GM19240 (cell line): ENCODE measurements around the gene OGFR.

Experiments
- DNase-seq: peaks from one replicate; pipeline ENCODE4 v3.0.0; 2011; ENCODE audit warnings: low spot score; ENCODE audit not compliant: insufficient read length

Gene OGFR

DNA sequence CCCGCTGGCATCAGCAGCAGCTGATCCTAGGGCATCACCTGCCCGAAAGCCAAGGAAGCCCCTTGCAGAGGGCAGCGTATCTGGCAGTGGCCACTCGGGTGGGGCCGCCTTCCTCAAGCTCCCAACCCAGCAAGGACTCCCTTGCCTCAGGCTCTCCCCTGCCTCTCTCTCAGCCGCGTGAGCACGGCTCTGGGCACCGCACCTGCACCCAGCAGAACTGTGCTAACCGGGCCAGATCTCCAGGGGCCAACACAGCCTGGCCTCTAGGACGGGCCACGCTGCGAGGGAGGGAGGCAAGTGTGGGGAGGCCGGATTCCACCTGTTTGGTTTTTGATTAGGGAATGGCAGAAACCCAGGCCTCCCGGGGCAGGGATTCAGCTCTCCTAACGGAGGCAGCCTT, 20.1 kb upstream of the OGFR start:
- no peak for DNase-seq

DNA sequence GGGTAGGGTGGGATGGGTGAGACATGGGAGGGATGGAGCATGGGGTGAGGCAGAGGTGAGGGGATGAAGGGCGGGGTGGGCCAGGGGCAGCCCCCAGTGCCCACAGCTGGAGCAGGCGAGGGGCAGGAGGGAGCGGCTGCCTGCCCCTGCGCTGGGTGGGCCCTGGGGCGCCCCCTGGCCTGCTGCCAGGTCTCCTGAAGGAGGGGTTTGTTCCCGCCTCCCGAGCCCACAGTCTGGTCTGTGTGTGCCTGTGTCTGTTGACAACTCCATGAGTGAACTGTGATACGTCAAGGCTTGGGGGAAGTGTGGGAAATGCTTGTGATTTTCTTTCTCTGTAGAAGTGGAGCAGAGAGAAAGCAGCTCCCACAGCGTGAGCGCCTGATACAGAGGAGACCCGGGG, 19.2 kb upstream of the OGFR start:
- no peak for DNase-seq

DNA sequence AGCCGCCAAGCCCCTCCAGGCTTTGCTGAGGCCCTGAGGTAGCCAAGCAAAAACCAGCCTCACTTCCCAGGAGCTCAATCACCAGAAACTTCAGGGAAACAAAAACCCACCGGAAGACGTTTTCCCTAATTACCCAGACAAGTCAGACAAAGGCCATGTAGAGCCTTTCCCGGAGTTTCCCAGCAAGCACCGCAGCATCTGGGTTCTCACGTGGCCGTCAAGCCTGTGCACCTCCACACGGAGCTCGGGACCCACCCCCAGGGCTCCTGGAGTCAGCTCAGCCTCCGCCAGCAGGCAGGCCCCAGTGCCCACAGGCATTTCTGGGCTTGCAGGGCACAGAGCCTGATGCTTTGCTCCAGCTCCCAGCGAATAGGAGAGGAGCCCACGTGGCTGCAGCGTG, 18.5 kb upstream of the OGFR start:
- no peak for DNase-seq

DNA sequence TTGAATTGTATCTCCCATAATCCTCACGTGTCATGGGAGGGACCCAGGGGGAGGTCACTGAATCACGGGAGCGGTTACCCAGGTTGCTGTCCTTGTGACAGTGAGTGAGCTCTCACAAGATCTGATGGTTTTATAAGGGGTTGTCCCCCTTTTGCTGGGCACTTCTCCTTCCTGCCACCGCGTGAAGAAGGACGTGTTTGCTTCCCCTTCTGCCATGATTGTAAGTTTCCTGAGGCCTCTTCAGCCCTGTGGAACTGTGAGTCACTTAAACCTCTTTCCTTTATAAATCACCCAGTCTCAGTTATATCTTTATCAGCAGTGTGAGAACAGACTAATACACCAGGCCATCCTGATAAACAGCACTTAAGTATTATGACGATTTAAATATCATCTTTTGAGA, 17.3 kb upstream of the OGFR start:
- no peak for DNase-seq

DNA sequence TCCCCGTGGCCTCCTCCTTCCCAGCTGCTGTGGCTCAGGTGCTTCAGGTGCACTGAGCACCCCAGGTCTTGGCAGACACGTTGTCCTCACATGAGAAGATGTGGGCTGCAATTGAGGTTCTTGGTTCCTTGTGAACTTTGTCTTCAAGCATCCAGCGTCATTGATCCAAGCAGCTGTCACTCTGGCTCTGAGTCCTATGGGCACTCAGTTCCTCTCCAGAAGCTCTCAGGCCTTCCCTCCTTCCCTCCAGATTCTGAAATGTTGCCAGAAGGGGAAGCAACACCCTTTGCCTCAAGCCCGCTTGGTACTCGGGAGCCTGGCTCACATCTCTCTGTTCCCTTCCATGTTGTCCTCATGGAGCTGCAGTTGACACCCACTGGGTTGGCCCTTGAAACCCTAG, 16.8 kb upstream of the OGFR start:
- DNase-seq, result no peak

DNA sequence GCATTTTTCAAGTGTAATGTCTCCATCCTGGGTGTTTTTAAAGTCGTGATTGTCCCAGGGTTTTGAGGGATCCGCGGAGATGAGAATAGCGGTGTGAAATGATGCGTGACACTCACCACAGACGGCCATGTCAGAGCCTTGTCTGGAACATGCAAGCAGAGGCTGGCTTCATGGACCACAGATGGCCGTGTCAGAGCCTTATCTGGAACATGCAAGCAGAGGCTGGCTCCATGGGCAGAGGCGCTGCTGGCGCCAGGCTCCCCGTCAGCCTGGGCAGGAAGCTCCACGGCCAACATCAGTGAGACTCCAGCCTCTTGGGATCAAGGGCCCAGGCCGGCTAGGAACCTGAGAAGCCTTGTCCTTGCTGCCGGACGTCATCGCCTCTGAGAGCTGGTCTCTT, 16.0 kb upstream of the OGFR start:
- DNase-seq, result no peak

DNA sequence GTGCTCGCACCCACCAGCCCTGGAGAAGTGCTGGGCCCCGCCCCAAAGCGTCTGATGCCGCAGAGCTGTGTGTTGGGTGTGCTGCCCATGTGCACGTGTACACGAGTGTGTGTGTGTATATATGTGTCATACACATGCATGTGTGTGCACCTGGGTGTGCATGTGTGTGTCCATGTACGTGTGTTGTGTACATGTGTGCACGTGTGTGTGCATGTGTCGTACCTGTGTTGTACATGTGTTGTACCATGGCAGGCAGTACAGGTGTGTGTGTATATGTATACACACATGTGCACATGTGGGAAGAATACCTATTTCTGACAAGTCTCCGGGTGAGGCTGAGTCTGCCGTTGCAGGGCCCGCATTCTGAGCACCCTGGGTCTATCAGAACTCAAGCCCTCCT, 14.6 kb upstream of the OGFR start:
- no peak for DNase-seq

DNA sequence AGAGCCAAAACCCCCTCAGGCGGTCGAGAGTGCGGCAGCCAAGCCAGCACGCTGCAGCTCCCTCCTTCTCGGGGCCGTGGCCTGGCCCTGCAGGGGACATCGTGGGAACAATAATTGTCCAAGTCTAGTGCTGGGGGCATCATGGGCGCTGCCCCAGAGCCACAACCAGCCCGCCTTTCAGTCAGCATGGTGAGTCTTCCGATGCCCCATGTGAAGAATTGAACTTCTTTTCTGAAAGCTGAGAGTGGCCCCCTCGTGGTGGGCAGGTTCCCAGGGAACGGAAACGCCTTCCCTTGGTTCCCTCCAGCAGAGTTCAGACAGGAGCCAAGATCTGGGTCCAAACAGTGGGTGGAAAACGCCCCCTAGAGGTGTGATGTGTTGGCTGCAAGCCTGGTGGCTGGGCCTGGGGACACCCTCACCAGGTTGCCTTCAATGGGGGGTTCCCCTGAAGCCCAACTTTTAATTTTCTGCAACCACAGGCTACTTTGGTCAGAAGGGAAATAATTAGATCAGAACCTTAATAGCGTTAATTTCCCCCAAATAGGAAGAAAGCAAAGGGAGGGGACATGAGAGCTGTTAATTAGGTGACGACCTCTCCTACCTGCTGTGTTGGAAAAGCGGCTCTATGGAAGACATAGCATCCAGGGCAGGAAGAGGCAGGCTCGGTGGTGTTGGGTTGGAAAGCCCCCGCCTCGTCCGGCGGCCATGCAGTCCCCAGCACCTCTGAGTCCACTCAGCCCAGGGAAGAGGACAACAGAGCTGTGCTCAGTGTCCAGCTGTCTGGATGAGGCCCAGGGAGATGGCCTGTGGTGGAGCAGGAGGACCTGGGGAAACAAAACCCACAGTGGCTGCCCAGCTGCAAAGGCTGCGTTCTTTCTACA, 13.1 kb upstream of the OGFR start:
- no peak for DNase-seq

DNA sequence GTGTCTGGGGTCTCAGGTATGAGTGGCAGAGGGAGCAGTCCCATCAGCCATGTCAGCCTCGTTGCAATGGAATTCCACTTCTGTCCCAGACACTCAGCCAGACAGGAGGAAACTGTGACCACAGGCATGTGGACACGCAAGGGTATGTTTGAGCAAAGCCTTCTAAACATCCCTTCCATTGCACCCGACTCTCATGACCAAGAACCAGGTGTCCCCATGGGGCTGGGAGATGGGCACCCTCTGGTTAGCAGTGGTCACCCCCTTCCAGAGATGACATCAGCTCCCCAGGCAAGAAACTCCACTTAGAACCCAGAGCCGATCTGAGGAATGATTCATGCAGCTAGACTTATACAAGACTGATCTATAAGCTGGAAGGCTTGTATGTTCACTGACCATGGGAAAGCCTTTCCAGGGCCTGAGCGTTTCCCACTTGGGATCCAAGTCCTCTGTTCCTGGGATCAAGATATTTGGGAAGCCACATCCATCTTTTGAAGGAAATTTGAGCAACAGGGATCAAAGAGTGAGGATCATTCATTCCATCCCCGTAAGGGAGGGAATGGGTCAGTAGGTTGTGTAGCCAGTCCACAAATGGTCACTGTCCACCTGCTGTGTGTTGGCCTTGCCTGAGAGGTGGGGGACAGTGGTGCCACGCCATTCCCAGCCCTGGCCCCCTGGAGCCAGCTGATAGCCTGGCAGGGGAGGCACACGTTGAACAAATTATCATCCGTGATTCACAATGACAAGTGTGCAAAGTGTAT, 12.3 kb upstream of the OGFR start:
- no peak for DNase-seq

DNA sequence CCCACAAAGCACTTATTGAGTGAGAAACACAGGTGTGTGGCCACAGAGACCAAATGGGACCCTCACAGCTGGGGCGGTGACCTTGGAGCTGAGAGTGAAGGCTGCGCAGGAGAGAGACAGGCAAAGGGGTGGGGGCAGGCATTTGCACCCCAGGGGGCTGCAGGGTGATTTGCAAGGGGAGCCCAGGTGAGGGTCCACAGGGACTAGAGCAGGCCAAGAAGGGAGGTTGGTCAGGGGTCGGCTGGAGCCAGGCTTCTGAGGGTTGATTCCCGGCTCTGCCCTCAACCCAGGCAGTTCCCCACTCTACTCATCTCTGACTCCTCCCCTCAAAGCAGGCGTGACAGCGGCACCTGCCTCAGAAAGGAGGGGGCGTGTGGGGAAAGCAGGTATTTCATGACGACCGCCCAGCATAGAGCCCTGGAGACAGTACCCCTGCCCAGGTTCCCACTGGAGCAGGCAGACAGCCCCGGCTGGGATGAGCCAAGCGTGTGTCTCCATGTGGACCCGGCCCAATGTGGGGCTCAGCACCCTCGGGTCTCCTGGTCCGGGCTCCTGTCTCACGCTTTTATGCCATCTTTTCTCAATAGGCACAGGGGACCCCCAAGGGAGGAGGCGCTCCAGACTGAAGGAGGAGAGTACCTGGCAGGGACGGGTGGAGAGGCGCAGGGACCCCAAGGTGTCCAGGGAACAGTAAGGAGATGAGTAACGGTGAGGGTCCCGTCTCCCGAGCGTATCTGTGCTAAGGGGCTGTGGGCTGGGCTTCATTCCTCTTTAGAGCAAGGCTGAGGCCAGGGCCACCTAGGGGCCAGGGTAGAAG, 11.5 kb upstream of the OGFR start:
- DNase-seq, result no peak

DNA sequence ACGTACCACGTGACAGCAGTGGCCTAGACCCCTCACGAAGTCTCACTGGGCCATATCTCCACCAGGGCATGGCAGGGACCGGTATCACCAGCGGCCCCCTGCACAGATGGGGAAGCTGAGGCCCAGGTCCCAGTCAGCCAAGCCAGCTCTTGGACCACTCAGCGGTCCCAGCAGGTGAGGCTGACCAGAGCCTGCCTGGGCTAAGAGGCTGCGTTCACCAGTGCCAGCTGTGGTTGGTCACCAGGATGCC, 11.0 kb upstream of the OGFR start:
- no peak for DNase-seq

DNA sequence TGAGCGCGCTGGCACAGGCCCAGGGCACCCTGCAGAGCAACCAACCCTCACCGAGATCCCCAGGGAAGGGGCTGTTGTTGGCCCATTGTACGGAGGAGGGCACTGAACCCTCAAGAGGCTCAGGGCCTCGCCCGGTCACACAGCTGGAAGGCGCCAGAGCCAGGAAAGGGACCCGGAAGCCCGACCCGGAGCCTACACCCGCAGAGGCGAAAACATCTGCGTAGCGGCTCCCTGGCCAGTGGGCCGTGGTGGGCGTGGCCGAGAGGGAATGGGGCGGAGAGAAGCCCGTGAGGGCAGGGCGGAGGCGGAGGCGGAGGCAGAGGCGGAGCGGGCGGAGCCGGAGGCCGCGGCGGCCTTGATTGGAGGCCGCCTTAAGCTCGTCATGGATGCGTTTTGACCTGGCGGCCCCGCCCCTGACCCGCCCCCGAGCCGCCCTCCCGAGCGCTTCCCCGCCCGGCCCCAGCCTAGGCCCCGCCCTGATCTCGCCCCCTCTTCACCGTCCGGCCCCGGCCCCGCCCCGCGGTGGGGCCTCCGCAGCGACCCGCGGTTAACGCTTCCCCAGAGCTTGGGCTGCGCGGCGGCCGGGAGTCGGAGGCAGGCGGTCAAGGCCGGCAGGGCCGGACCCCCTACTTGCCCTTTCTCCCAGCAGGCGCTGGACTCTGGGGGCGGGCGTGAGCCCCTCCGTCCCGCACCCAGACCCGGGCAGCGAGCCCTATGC, 10.5 kb upstream of the OGFR start:
- DNase-seq, result peak; percentile 91

DNA sequence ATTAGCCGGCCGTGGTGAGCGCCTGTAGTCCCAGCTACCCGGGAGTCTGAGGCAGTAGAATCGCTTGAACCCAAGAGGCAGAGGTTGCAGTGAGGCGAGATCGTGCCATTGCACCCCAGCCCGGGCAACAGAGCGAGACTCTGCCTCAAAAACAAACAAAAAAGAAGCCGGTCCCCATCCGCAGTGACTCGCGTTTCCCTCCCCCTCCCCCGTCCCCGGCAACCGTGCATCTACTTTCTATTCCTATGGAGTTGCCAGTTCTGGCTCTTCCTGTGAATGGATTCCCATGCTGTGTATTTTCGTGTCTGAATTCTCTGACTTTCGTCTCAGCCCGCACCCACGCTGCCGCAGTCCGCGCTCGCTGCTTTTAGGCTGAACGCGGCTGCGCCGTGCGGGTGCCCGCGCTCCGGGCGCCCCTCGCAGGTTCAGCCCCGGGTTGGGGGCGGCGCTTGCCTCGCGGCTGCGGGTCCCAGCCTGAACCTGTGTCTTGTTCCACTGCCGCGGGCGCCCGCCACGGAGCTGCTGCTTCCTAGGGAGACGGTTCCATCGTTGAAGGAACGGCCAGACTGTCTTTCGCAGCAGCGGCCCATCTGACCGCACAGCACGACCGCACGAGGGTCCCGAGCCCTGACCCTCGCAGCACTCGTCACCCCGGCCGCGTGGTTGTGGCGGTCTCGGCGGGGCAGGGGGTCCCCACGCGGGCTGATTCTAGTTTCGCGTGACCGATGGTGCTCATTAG, 9.4 kb upstream of the OGFR start:
- DNase-seq, result no peak

DNA sequence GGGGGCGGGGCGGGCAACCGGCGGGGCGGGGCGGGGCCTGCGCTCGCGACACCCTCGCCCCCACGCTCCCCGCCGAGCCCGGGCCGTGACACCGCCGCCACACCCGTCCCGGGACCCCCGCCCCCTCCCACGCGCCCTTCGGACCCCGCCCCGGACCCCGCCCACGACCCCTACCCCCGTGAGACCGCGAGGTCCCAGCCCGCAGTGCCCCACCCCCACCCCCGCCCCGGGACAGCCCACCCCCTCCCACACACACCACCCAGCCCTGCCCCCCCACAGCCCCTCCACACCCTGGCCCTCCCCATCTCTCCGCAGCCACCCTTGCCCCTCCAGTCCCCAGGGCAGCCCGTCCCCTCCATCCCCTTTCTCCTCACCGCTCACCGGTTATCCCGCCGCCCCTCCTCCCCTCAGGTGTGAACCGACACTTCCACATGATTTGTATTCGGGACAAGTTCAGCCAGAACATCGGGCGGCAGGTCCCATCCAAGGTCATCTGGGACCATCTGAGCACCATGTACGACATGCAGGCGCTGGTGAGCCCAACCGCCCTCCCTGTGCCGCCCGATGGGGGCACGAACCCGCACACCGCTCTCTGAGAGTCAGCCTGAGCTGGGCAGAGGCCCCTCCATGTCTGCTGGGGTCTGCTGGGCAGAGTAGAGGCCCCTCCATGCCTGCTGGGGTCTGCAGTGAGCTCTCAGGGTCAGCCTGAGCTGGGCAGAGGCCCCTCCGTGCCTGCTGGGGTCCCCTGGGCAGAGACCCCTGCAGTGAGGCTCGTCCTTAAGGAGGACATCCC, 7.7 kb upstream of the OGFR start:
- DNase-seq, result no peak

DNA sequence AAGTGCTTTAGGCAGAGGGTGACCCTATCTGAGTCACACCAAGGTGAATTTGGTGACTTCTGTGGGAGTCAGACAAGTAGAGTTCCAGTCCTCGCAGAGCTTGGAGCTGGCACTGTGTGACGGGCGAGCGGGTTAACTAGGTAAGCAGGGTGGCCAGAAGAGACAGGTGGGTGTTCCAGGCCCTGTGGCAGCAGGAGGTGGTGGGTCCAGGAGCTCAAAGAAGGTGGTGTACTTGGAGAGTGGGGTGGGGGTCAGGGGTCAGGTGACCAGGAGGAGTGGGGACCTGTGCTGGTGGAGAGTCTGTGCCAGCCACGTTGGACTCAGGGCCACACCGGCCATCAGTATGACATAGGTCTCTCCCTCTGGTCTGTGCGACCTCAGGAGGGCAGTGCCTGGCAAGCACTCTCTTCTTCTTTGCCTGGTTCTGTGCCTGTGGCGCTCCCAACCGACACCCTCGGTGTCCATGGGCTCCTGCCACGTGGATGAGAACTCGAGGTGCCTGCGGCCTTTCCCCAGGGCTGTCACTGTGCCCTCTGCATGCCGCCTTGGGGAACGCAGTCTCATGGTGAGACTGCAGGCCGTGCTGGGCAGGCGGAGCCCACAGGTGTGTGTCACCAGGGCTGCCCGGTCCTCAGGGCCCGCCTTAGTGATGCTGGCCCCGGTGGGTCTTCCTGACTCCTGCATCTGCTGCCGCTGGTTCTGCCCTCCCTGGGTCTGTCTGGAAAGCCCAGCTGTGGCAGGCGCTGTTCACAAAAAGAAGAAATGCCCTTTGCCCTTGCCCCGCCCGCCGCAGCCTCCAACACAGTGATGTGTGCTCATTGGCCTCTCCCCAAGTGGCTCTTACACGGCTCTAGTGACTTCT, 6.7 kb upstream of the OGFR start:
- no peak for DNase-seq

DNA sequence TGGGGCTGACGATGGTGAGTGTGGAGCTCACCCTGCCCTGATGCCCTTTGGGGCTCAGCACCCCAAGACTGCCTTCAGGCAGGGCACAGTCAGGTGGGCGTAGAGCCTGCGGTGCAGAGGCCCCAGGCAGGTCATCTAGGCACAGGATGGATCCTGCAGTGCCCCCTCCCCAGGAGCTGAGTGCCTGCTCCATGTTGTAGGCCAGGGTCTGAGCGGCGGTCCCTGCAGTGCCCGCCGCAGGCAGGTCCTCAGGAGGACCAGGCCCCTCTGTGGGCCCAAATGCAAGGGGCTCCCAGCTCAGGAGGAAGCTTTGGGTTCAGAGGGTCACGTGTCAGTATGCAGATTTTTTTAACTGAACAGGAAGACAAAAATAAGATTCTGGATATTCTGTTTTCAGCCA, 5.6 kb upstream of the OGFR start:
- no peak for DNase-seq

DNA sequence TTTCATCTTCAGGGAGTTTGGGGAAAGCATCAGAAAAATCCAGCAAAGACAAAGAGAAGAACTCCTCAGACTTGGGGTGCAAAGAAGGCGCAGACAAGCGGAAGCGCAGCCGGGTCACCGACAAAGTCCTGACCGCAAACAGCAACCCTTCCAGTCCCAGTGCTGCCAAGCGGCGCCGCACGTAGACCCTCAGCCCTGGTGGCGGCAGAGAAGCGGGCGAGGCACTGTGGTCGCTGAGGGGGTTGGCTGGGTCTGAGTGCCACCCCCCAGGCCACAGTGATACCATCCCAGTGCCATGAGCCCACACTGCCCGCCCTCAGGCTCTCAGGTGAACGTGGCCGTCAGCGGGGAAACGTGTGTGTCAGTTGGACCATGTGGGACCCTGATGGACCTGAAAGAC, 5.2 kb upstream of the OGFR start:
- DNase-seq, result no peak

DNA sequence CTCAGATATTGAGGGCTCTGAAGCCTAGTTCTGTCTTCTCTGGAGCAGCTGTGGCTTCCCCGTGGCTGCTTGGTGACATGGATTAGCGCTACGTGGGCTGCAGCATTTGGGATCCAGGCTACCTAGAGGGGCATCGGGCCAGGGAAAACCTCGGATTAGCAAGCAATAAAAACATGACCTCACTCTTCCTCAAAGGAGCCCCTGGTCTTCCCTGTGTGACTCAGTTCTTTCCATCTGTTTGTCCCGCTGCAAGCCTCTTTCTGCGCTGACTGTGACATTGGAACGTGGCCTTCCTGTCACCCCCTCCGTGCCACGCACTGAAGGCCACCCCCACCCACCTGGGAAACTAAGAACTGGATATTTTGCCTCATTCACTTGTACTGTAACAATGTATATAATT, 4.8 kb upstream of the OGFR start:
- DNase-seq, result no peak
